Nephron progenitor cell (in vitro differentiated cells): ENCODE data around the gene PON3.

Source experiments
- DNase-seq: peaks from one replicate; pipeline ENCODE4 v3.0.0; 2021
- H3K27ac Mint-ChIP-seq: 2 replicates; pipeline ENCODE4 v1.8.0; 2021; ENCODE audit warnings: mild to moderate bottlenecking, moderate library complexity, mixed read lengths
- H3K27me3 Mint-ChIP-seq: 2 replicates; pipeline ENCODE4 v1.8.0; 2021; ENCODE audit warnings: mild to moderate bottlenecking, low read depth, mixed read lengths; ENCODE audit not compliant: poor library complexity
- H3K36me3 Mint-ChIP-seq: 2 replicates; pipeline ENCODE4 v1.8.0; 2021; ENCODE audit warnings: low read depth, mixed read lengths
- H3K4me1 Mint-ChIP-seq: 2 replicates; pipeline ENCODE4 v1.8.0; 2021; ENCODE audit warnings: mixed read lengths
- H3K4me3 Mint-ChIP-seq: 2 replicates; pipeline ENCODE4 v1.8.0; 2021; ENCODE audit warnings: mild to moderate bottlenecking, moderate library complexity, mixed read lengths
- H3K9me3 Mint-ChIP-seq: 2 replicates; pipeline ENCODE4 v1.8.0; 2021; ENCODE audit warnings: mild to moderate bottlenecking, moderate library complexity, mixed read lengths
- TF ChIP-seq, protein P1 (sequence below): fragments of 200-600 bp; sonication (generic); IDR thresholded peaks from 2 replicates; pipeline ENCODE4 v1.5.0; 2021; ENCODE audit warnings: antibody characterized with exemption

The PON3 gene

DNA sequence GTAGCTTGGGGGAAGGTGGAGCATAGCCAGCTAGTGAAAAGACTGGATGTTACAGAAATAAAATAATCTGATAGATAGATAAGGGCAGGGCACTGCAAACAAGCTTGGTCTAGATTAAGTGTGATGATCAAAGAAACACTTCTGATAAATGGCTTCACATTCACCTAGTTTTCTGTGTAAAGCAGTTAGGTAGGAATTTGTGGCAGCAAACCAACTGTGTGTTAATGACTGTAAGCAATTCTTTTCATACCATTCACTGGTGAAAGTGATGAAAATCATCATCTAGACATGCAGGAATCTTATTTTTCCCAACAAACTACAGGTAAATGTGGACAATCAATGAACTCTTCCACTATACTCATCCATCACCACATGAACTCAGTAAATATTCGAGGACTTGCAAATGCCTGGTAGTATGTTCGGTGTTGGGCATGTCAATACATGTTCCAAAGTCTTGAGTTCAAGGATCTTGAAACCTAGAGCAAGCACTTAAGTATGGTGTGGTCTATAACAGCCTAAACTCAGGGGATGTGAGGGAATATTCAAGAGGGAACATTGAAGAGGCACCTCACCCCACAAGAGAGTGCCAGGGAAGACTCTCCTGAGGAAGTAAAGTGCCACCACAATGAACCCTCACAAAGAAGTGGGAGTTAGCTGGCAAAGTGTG is 20.5 kb downstream of the PON3 start:
- TF ChIP-seq, protein P1, sequence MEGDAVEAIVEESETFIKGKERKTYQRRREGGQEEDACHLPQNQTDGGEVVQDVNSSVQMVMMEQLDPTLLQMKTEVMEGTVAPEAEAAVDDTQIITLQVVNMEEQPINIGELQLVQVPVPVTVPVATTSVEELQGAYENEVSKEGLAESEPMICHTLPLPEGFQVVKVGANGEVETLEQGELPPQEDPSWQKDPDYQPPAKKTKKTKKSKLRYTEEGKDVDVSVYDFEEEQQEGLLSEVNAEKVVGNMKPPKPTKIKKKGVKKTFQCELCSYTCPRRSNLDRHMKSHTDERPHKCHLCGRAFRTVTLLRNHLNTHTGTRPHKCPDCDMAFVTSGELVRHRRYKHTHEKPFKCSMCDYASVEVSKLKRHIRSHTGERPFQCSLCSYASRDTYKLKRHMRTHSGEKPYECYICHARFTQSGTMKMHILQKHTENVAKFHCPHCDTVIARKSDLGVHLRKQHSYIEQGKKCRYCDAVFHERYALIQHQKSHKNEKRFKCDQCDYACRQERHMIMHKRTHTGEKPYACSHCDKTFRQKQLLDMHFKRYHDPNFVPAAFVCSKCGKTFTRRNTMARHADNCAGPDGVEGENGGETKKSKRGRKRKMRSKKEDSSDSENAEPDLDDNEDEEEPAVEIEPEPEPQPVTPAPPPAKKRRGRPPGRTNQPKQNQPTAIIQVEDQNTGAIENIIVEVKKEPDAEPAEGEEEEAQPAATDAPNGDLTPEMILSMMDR = no peak
- no peak for DNase-seq
- no peak overlapping the region for H3K4me3 Mint-ChIP-seq
- H3K27ac Mint-ChIP-seq = no peak overlapping the region
- peaks cover 22% of the 10 kb centered on the region for H3K36me3 Mint-ChIP-seq
- no peaks in the 10 kb centered on the region for H3K4me1 Mint-ChIP-seq
- H3K9me3 Mint-ChIP-seq = peaks cover 45% of the 10 kb centered on the region
- peaks cover 4% of the 10 kb centered on the region for H3K27me3 Mint-ChIP-seq

DNA sequence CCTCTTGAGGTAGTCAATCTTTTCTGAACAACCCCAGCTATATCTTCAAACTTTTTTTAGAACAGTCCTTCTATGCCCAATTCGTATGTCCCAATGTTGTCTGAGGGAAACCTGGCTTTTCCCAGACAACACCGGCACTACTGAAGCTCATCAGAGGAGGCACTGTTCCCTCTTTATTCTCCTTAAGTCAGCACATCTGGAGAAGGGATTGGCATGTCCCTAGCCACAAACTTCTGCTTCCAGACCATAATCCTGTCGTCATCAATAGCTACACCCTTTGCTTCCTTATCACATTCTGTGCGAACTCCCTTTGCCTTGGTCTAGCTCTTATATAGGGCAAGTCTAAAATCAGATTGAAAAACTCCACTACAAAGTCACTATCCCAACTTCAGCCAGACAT is 22.9 kb downstream of the PON3 start:
- Mint-ChIP-seq H3K27me3 (peaks cover 4% of the 10 kb centered on the region), H3K4me3 (no peak overlapping the region), H3K36me3 (peaks cover 15% of the 10 kb centered on the region), H3K9me3 (peaks cover 22% of the 10 kb centered on the region), H3K27ac (no peak overlapping the region), H3K4me1 (no peaks in the 10 kb centered on the region)
- TF ChIP-seq, protein P1 = no peak
- DNase-seq = no peak

DNA sequence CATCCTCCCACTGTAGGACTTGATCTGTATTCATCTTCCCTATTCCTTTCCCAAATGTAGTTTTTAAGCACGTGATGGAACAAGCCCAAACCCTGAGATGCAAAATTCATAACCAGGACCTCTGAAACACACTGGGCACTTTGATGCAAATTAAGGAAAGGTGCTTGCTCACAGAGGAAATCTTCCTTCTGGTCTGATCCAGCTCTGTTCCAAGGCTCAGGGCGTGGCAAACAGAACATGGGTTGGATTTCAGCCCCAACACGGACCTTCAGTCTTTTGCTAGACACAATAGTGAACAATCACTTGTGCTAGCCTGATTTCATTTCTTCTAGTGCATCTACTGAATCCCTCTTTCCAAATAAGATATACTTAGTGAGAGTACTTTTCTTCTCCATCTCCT is 27.9 kb downstream of the PON3 start:
- no peak overlapping the region for H3K4me3 Mint-ChIP-seq
- DNase-seq = no peak
- TF ChIP-seq, protein P1 = no peak
- peaks cover 3% of the 10 kb centered on the region for H3K27me3 Mint-ChIP-seq
- H3K9me3 Mint-ChIP-seq = peaks cover 3% of the 10 kb centered on the region
- no peak overlapping the region for H3K27ac Mint-ChIP-seq
- H3K36me3 Mint-ChIP-seq = no peaks in the 10 kb centered on the region
- peaks cover 13% of the 10 kb centered on the region for H3K4me1 Mint-ChIP-seq

DNA sequence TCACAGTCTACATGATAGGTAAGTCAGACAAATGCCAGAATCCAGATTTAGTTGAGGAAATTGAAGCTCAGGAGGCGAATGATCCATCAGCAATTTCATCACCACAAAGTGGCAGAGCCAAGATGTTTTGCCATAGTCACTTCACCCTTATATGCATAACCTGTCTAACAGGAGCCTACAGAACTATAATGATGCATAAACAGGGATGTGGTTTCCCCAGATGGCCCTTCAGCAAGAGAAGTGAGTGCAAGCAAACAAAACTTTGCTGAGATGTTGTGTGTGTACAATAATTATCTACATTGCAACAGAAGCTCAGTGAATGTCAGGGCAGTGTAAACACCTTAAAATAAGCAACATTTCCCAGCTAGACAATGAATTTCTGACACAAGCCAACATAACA is 28.6 kb downstream of the PON3 start:
- Mint-ChIP-seq H3K4me3 (no peak overlapping the region), H3K4me1 (peaks cover 14% of the 10 kb centered on the region), H3K9me3 (peaks cover 3% of the 10 kb centered on the region), H3K27ac (no peak overlapping the region), H3K27me3 (peaks cover 3% of the 10 kb centered on the region), H3K36me3 (no peaks in the 10 kb centered on the region)
- TF ChIP-seq, protein P1 = no peak
- DNase-seq = no peak

DNA sequence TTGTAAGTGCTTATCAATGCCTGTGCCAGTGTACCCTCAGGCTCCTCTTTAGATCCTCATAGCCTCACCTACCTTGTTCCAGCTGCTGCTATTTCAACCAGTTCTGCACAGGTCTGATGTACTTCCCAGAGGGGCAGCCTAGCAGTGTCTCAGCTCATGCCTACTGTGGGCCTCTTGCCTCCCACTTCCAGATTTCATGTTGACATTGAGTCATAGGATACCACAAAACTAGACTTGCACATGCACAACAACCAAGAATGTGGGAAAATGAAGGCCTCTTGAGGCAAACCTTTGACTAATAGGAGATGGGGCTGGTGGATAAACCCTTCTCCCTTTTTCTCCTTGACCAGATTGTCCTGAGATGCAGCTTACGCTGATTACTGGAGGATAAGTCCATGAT is 31.0 kb downstream of the PON3 start:
- TF ChIP-seq, protein P1 = no peak
- H3K4me1 Mint-ChIP-seq = peaks cover 14% of the 10 kb centered on the region
- H3K36me3 Mint-ChIP-seq = no peaks in the 10 kb centered on the region
- peaks cover 3% of the 10 kb centered on the region for H3K27me3 Mint-ChIP-seq
- peaks cover 3% of the 10 kb centered on the region for H3K9me3 Mint-ChIP-seq
- H3K4me3 Mint-ChIP-seq = no peak overlapping the region
- no peak overlapping the region for H3K27ac Mint-ChIP-seq
- DNase-seq = no peak

DNA sequence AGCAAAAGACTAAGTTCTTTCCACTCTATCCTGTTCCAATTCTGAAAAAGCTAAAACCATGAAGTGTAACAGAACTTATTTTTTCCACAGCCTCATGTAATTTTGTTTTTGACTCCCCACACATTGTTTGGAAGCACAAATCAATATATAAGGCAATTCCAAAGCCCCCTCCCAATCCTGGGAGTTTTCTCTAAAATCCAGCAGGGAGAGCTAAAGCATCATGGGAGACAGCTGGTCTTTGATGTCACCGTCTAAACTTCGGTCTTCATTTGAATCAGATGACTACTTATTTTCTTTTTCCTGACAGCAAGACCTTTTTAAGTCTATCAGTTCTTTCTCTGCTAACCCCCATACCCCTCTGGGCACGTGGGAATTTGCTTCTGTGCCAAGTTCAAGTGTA is 38.6 kb downstream of the PON3 start:
- H3K36me3 Mint-ChIP-seq = no peaks in the 10 kb centered on the region
- H3K27ac Mint-ChIP-seq = no peak overlapping the region
- no peaks in the 10 kb centered on the region for H3K4me1 Mint-ChIP-seq
- no peak for DNase-seq
- no peaks in the 10 kb centered on the region for H3K27me3 Mint-ChIP-seq
- H3K9me3 Mint-ChIP-seq = peaks cover 20% of the 10 kb centered on the region
- TF ChIP-seq, protein P1 = no peak
- H3K4me3 Mint-ChIP-seq = no peak overlapping the region
